Adrenal gland (tissue), 5 donors: ENCODE data around the gene FGF9.

Experiments
- CTCF ChIP-seq, 6 experiments: fragments of 450-650 bp in 4 of 6; fragments of 200-600 bp in 2 of 6; sonication (generic) in 1 of 6; IDR thresholded peaks; 1 replicate in 5 of 6; 2 replicates in 1 of 6; pipeline versions ENCODE4 v1.5.1 to v1.8.0; 2016 to 2021; ENCODE audit warnings: antibody characterized with exemption in 6 of 6, mild to moderate bottlenecking in 2 of 6, moderate library complexity in 1 of 6
- POLR2A ChIP-seq, 2 donors: fragments of 450-650 bp; IDR thresholded peaks; one replicate each; pipeline ENCODE4 v1.6.1; 2017; ENCODE audit warnings: antibody characterized with exemption in 2 of 2, mild to moderate bottlenecking in 2 of 2, moderate library complexity in 1 of 2
- donor health status: DM: no; HTN: no; CAD: no.

GRCh38 chr13:21663197-21663596 is 7.7 kb upstream of the FGF9 start:
- TF ChIP-seq POLR2A (IDR thresholded peaks at IDR 0.05) (no peak), CTCF (IDR thresholded peaks at IDR 0.05) (no peak)
